ENCODE measurements around the gene SNRK.

- TF ChIP-seq SIN3A (IDR thresholded peaks at IDR 0.05; ENCODE audit: borderline replicate concordance, insufficient read depth, low read length) (no peak), TAF1 (IDR thresholded peaks at IDR 0.05; ENCODE audit: borderline replicate concordance, insufficient read depth, low read length) (no peak), POLR2AphosphoS5 (IDR thresholded peaks at IDR 0.05; ENCODE audit: low read depth, low read length) (no peak)
These were observed 103.3 kb downstream of the SNRK start for GRCh38 chr3:43389388-43390254.

Data from PFSK-1 (cell line).